HEK293 (cell line): ENCODE measurements around the gene TRPC4AP.

ENCODE experiments used
- CTCF ChIA-PET: fragments of 350-600 bp; formaldehyde crosslinking; extraction: SDS; loops from one replicate; lab custom pipeline; 2021; ENCODE audit warnings: antibody characterized with exemption; lab: Yijun Ruan, JAX
- POLR2A ChIA-PET: fragments of 300-600 bp; formaldehyde crosslinking; extraction: SDS; loops from one replicate; lab custom pipeline; 2020; ENCODE audit warnings: antibody characterized with exemption, inconsistent platforms; lab: Yijun Ruan, JAX
- H3K27ac ChIP-seq: fragments of 200-500 bp; sonication (Bioruptor generic); 2 replicates; pipeline ENCODE4 v1.5.1; 2014; ENCODE audit warnings: low read depth, low read length, control low read depth, inconsistent platforms; ENCODE audit errors: extremely low read depth
- H3K36me3 ChIP-seq, 2 experiments: fragments of 200-500 bp in 1 of 2; sonication (Bioruptor generic) in 1 of 2; 1 replicate in 1 of 2; 2 replicates in 1 of 2; pipeline ENCODE4 v1.5.1; 2014 to 2017; ENCODE audit warnings: inconsistent platforms in 2 of 2, low read length in 2 of 2; ENCODE audit not compliant: control insufficient read depth in 2 of 2, insufficient read depth in 1 of 2
- H3K4me1 ChIP-seq: fragments of 200-500 bp; sonication (Bioruptor generic); 2 replicates; pipeline ENCODE4 v1.5.1; 2014; ENCODE audit warnings: mild to moderate bottlenecking, low read length, inconsistent platforms; ENCODE audit not compliant: control insufficient read depth, insufficient read depth
- H3K4me3 ChIP-seq: 2 replicates; pipeline ENCODE4 v1.5.1; 2011; ENCODE audit warnings: low read depth, mild to moderate bottlenecking, control low read depth, low read length, moderate library complexity
- H3K9me3 ChIP-seq: fragments of 200-500 bp; sonication (Bioruptor generic); 2 replicates; pipeline ENCODE4 v1.5.1; 2014; ENCODE audit warnings: low read depth, low read length, inconsistent platforms; ENCODE audit not compliant: control insufficient read depth, insufficient read depth
- BCL11A ChIP-seq: fragments of 450-650 bp; formaldehyde crosslinking; IDR thresholded peaks from 2 replicates; pipeline ENCODE4 v1.5.1; 2016; ENCODE audit warnings: low read depth, missing biosample characterization, missing genetic modification characterization
- BCL11B ChIP-seq: fragments of 450-650 bp; formaldehyde crosslinking; IDR thresholded peaks from 2 replicates; pipeline ENCODE4 v1.5.1; 2016; ENCODE audit warnings: low read depth, missing biosample characterization, missing genetic modification characterization
- GLI4 ChIP-seq: fragments of 450-650 bp; formaldehyde crosslinking; IDR thresholded peaks from 2 replicates; pipeline ENCODE4 v1.5.1; 2016; ENCODE audit warnings: missing biosample characterization, missing genetic modification characterization
- GLIS2 ChIP-seq: fragments of 450-650 bp; formaldehyde crosslinking; IDR thresholded peaks from 2 replicates; pipeline ENCODE4 v1.5.1; 2016; ENCODE audit warnings: missing biosample characterization, missing genetic modification characterization
- KLF9 ChIP-seq: fragments of 450-650 bp; formaldehyde crosslinking; IDR thresholded peaks from 2 replicates; pipeline ENCODE4 v1.5.1; 2016; ENCODE audit warnings: missing biosample characterization, missing genetic modification characterization, low read depth
- SCRT2 ChIP-seq: fragments of 450-650 bp; formaldehyde crosslinking; IDR thresholded peaks from 2 replicates; pipeline ENCODE4 v1.5.1; 2016; ENCODE audit warnings: missing biosample characterization, missing genetic modification characterization
- SP7 ChIP-seq: fragments of 450-650 bp; formaldehyde crosslinking; IDR thresholded peaks from 2 replicates; pipeline ENCODE4 v1.5.1; 2016; ENCODE audit warnings: missing biosample characterization, missing genetic modification characterization
- WT1 ChIP-seq: fragments of 450-650 bp; formaldehyde crosslinking; IDR thresholded peaks from 2 replicates; pipeline ENCODE4 v1.5.1; 2016; ENCODE audit warnings: missing biosample characterization, missing genetic modification characterization
- ZBTB17 ChIP-seq: fragments of 450-650 bp; formaldehyde crosslinking; IDR thresholded peaks from 2 replicates; pipeline ENCODE4 v1.5.1; 2016; ENCODE audit warnings: missing biosample characterization, missing genetic modification characterization
- ZBTB7A ChIP-seq: fragments of 450-650 bp; formaldehyde crosslinking; IDR thresholded peaks from 2 replicates; pipeline ENCODE4 v1.5.1; 2016; ENCODE audit warnings: low read depth, missing biosample characterization, missing genetic modification characterization
- ZFP37 ChIP-seq: fragments of 450-650 bp; formaldehyde crosslinking; IDR thresholded peaks from 2 replicates; pipeline ENCODE4 v1.5.1; 2016; ENCODE audit warnings: missing biosample characterization, missing genetic modification characterization
- ZNF138 ChIP-seq: fragments of 450-650 bp; formaldehyde crosslinking; IDR thresholded peaks from 2 replicates; pipeline ENCODE4 v1.5.1; 2016; ENCODE audit warnings: missing biosample characterization, missing genetic modification characterization, borderline replicate concordance
- ZNF148 ChIP-seq: fragments of 450-650 bp; formaldehyde crosslinking; IDR thresholded peaks from 2 replicates; pipeline ENCODE4 v1.5.0; 2017; ENCODE audit warnings: missing biosample characterization, missing genetic modification characterization, borderline replicate concordance
- ZNF169 ChIP-seq: fragments of 450-650 bp; formaldehyde crosslinking; IDR thresholded peaks from 2 replicates; pipeline ENCODE4 v1.5.1; 2016; ENCODE audit warnings: missing biosample characterization, missing genetic modification characterization
- ZNF274 ChIP-seq, 2 experiments: fragments of 200-500 bp in 1 of 2; fragments of 450-650 bp in 1 of 2; sonication (Bioruptor generic) in 1 of 2; formaldehyde crosslinking in 1 of 2; IDR thresholded peaks; 2 replicates each; pipeline versions ENCODE4 v1.5.1 to v1.6.1; 2014 to 2016; ENCODE audit warnings: borderline replicate concordance in 1 of 2, inconsistent platforms in 1 of 2, low read length in 1 of 2, missing biosample characterization in 1 of 2, missing genetic modification characterization in 1 of 2
- ZNF423 ChIP-seq: fragments of 450-650 bp; formaldehyde crosslinking; IDR thresholded peaks from 2 replicates; pipeline ENCODE4 v1.5.1; 2016; ENCODE audit warnings: missing biosample characterization, missing genetic modification characterization
- ZNF555 ChIP-seq: fragments of 450-650 bp; formaldehyde crosslinking; conservative IDR thresholded peaks from 2 replicates; pipeline ENCODE4 v1.5.1; 2017; ENCODE audit warnings: missing biosample characterization, mild to moderate bottlenecking, missing genetic modification characterization, inconsistent platforms
- ZNF600 ChIP-seq: fragments of 450-650 bp; formaldehyde crosslinking; IDR thresholded peaks from 2 replicates; pipeline ENCODE4 v1.5.1; 2016; ENCODE audit warnings: missing biosample characterization, missing genetic modification characterization
- ZNF692 ChIP-seq: fragments of 450-650 bp; formaldehyde crosslinking; IDR thresholded peaks from 2 replicates; pipeline ENCODE4 v1.5.1; 2016; ENCODE audit warnings: missing biosample characterization, missing genetic modification characterization

The TRPC4AP gene

GRCh38 chr20:34999021-34999451 is 93.6 kb downstream of the TRPC4AP start (continued):
- TF ChIP-seq BCL11B (tag by site-specific recombination) (no peak), SP7 (tag by site-specific recombination) (no peak), ZNF692 (tag by site-specific recombination) (no peak), ZNF555 (tag by site-specific recombination) (no peak), WT1 (tag by site-specific recombination) (no peak), BCL11A (tag by site-specific recombination) (no peak), ZNF138 (tag by site-specific recombination) (no peak), KLF9 (tag by site-specific recombination) (no peak), ZNF148 (no peak), ZNF274 (IDR thresholded peaks at IDR 0.05; ENCODE audit: low read length) (no peak), ZNF274 (tag by site-specific recombination; IDR thresholded peaks at IDR 0.05; ENCODE audit: borderline replicate concordance) (no peak)

GRCh38 chr20:34998331-34998950 is 94.2 kb downstream of the TRPC4AP start:
- Histone ChIP-seq H3K27ac (no peak overlapping the region), H3K4me3 (no peak overlapping the region), H3K4me1 (no peaks in the 10 kb centered on the region), H3K36me3 (peaks cover 0 to 91% of the 10 kb centered on the region in 2 experiments; a peak in 1 of 3 replicates), H3K9me3 (no peaks in the 10 kb centered on the region)
- ChIA-PET CTCF (interaction anchor here (0.6 to 1.8 kb wide), 3 partner anchors 39 to 164 kb away, joined by 3 to 6 read pairs (median 3); no protein-coding TSS in a partner anchor), POLR2A (no interaction called here)
- TF ChIP-seq ZFP37 (tag by site-specific recombination) = no peak
- TF ChIP-seq ZBTB7A (tag by site-specific recombination) = no peak
- TF ChIP-seq ZNF169 (tag by site-specific recombination) = no peak
- TF ChIP-seq ZNF600 (tag by site-specific recombination) = 0 out of 2 replicates have a peak, but pooled peaks have one; percentile 3
- TF ChIP-seq ZBTB17 (tag by site-specific recombination) = peak; percentile 55; the same call in 1 of the 2 replicates

GRCh38 chr20:34997774-34998173 is 94.8 kb downstream of the TRPC4AP start:
- H3K36me3 ChIP-seq = peaks cover 0 to 91% of the 10 kb centered on the region in 2 experiments; a peak in 1 of 3 replicates
- no peak overlapping the region for H3K27ac ChIP-seq
- H3K4me3 ChIP-seq = no peak overlapping the region
- H3K4me1 ChIP-seq = no peaks in the 10 kb centered on the region
- POLR2A ChIA-PET = no interaction called here
- no peaks in the 10 kb centered on the region for H3K9me3 ChIP-seq
- no peak for TF ChIP-seq GLIS2 (tag by site-specific recombination)
- no peak for TF ChIP-seq GLI4
- TF ChIP-seq ZNF423 = no peak
- peak; percentile 65; the same call in 1 of the 2 replicates for TF ChIP-seq SCRT2 (tag by site-specific recombination)
- peak; percentile 85; the same call in 1 of the 2 replicates for TF ChIP-seq BCL11A (tag by site-specific recombination)
- CTCF ChIA-PET = interaction anchor here (0.6 to 1.8 kb wide), 2 partner anchors 39 to 124 kb away, joined by 3 to 6 read pairs; no protein-coding TSS in a partner anchor
